IMR-90 (cell line): ENCODE results near the gene ARL10. TPM values are rescaled to one million over a fixed set of nuclear protein-coding genes. Genes with fewer than 3 reads are reported as not detected.

Experiments used
- ATAC-seq: fragments of 200-7000 bp; cut with Tn5 transposase; 2 replicates; pipeline ENCODE4 v1.9.1; 2020; ENCODE audit warnings: low read depth, mild to moderate bottlenecking, moderate library complexity
- BruUV-seq: library from RNA; stranded (reverse); fragments of 400-500 nt; replicated peaks from 2 replicates; lab custom pipeline; 2021; lab: Mats Ljungman, UMichigan
- CTCF ChIA-PET: fragments of 300-600 bp; formaldehyde crosslinking; extraction: SDS; loops from one replicate; lab custom pipeline; 2021; ENCODE audit warnings: antibody characterized with exemption; lab: Yijun Ruan, JAX
- POLR2A ChIA-PET: fragments of 300-600 bp; sonication (Branson Sonifier 250); formaldehyde crosslinking; loops from one replicate; lab custom pipeline; 2022; ENCODE audit warnings: antibody characterized with exemption; ENCODE audit not compliant: unreplicated experiment; lab: Charles Lee
- DNase-seq: peaks from one replicate; pipeline ENCODE4 v3.0.0; 2013
- H2AFZ ChIP-seq: replicated peaks from 2 replicates; pipeline ENCODE3; 2013; ENCODE audit warnings: low read length, mild to moderate bottlenecking; ENCODE audit not compliant: poor library complexity
- H2AK5ac ChIP-seq: 2 replicates; pipeline ENCODE4 v1.6.1; 2013; ENCODE audit warnings: low read depth, low read length, inconsistent platforms
- H2AK9ac ChIP-seq: replicated peaks from 2 replicates; pipeline ENCODE3; 2013; ENCODE audit warnings: mild to moderate bottlenecking, low read depth, low read length, moderate library complexity; ENCODE audit not compliant: poor library complexity
- H2BK120ac ChIP-seq: 2 replicates; pipeline ENCODE4 v1.6.1; 2013; ENCODE audit warnings: low read depth, low read length, inconsistent platforms
- H2BK15ac ChIP-seq: 3 replicates; pipeline ENCODE4 v1.6.1; 2013; ENCODE audit warnings: low read depth, low read length, inconsistent platforms
- H2BK20ac ChIP-seq: 2 replicates; pipeline ENCODE4 v1.6.1; 2013; ENCODE audit warnings: low read depth, mild to moderate bottlenecking, inconsistent platforms, low read length, moderate library complexity
- H2BK5ac ChIP-seq: 2 replicates; pipeline ENCODE4 v1.6.1; 2013; ENCODE audit warnings: mild to moderate bottlenecking, low read depth, low read length, inconsistent platforms; ENCODE audit not compliant: poor library complexity, severe bottlenecking
- H3K14ac ChIP-seq: replicated peaks from 2 replicates; pipeline ENCODE4 v1.6.1; 2013; ENCODE audit warnings: low read depth, low read length, inconsistent platforms
- H3K18ac ChIP-seq: 2 replicates; pipeline ENCODE4 v1.6.1; 2013; ENCODE audit warnings: low read depth, low read length, control low read depth
- H3K23ac ChIP-seq: 2 replicates; pipeline ENCODE4 v1.6.1; 2013; ENCODE audit warnings: low read depth, low read length, inconsistent platforms
- H3K27ac ChIP-seq: 2 replicates; pipeline ENCODE4 v1.5.1; 2013; ENCODE audit warnings: mild to moderate bottlenecking, control low read depth, low read length; ENCODE audit not compliant: insufficient read depth
- H3K27me3 ChIP-seq: 2 replicates; pipeline ENCODE4 v1.6.1; 2013; ENCODE audit warnings: low read length; ENCODE audit not compliant: control insufficient read depth, insufficient read depth
- H3K36me3 ChIP-seq: 2 replicates; pipeline ENCODE4 v1.6.1; 2013; ENCODE audit warnings: low read length, mixed read lengths; ENCODE audit not compliant: control insufficient read depth, insufficient read depth
- H3K4ac ChIP-seq: 2 replicates; pipeline ENCODE4 v1.6.1; 2013; ENCODE audit warnings: low read depth, low read length, inconsistent platforms
- H3K4me1 ChIP-seq: 2 replicates; pipeline ENCODE4 v1.6.1; 2013; ENCODE audit warnings: low read length, mixed read lengths; ENCODE audit not compliant: control insufficient read depth, insufficient read depth
- H3K4me2 ChIP-seq: 2 replicates; pipeline ENCODE4 v1.6.1; 2013; ENCODE audit warnings: low read depth, mild to moderate bottlenecking, control low read depth, low read length, moderate library complexity
- H3K4me3 ChIP-seq: 2 replicates; pipeline ENCODE4 v1.5.1; 2013; ENCODE audit warnings: low read depth, mild to moderate bottlenecking, control low read depth, low read length, moderate library complexity; ENCODE audit not compliant: insufficient read depth
- H3K56ac ChIP-seq: 2 replicates; pipeline ENCODE4 v1.6.1; 2013; ENCODE audit warnings: low read length, inconsistent platforms; ENCODE audit not compliant: insufficient read depth; ENCODE audit errors: extremely low read depth
- H3K79me1 ChIP-seq, 2 experiments: 2 replicates each; pipeline ENCODE4 v1.6.1; 2013; ENCODE audit warnings: low read length in 2 of 2, inconsistent platforms in 1 of 2, low read depth in 1 of 2
- H3K9ac ChIP-seq: 2 replicates; pipeline ENCODE4 v1.6.1; 2013; ENCODE audit warnings: low read depth, low read length, control low read depth
- H3K9me1 ChIP-seq: 2 replicates; pipeline ENCODE4 v1.6.1; 2013; ENCODE audit warnings: low read length, inconsistent platforms; ENCODE audit not compliant: insufficient read depth
- H3K9me3 ChIP-seq: 2 replicates; pipeline ENCODE4 v1.6.1; 2013; ENCODE audit warnings: low read length; ENCODE audit not compliant: control insufficient read depth, insufficient read depth
- H4K20me1 ChIP-seq: 2 replicates; pipeline ENCODE4 v1.6.1; 2013; ENCODE audit warnings: low read length, inconsistent platforms; ENCODE audit not compliant: insufficient read depth
- H4K5ac ChIP-seq: 2 replicates; pipeline ENCODE4 v1.6.1; 2013; ENCODE audit warnings: mild to moderate bottlenecking, low read depth, low read length, control low read depth
- H4K8ac ChIP-seq, 2 experiments: 2 replicates each; pipeline ENCODE4 v1.6.1; 2013; ENCODE audit warnings: low read depth in 2 of 2, low read length in 2 of 2, control low read depth in 1 of 2, inconsistent platforms in 1 of 2
- H4K91ac ChIP-seq: 2 replicates; pipeline ENCODE4 v1.6.1; 2013; ENCODE audit warnings: low read depth, low read length, inconsistent platforms; ENCODE audit not compliant: insufficient read depth
- BHLHE40 ChIP-seq: fragments of 150-350 bp; IDR thresholded peaks from 2 replicates; pipeline ENCODE4 v1.6.1; 2016; ENCODE audit warnings: mild to moderate bottlenecking, low read depth, low read length
- CEBPB ChIP-seq: IDR thresholded peaks from 2 replicates; pipeline ENCODE4 v1.6.1; 2012; ENCODE audit warnings: low read depth, low read length, improper control_type of control experiment
- CHD1 ChIP-seq: IDR thresholded peaks from 2 replicates; pipeline ENCODE4 v1.6.1; 2012; ENCODE audit warnings: low read depth, low read length, improper control_type of control experiment
- CTCF ChIP-seq: conservative IDR thresholded peaks from 2 replicates; pipeline ENCODE4 v1.5.1; 2012; ENCODE audit warnings: mild to moderate bottlenecking, low read depth, low read length, improper control_type of control experiment
- FOS ChIP-seq: fragments of 150-350 bp; IDR thresholded peaks from 2 replicates; pipeline ENCODE4 v1.6.1; 2016; ENCODE audit warnings: low read depth, low read length
- MAFK ChIP-seq: IDR thresholded peaks from 2 replicates; pipeline ENCODE4 v1.6.1; 2012; ENCODE audit warnings: low read depth, low read length, improper control_type of control experiment
- NFE2L2 ChIP-seq: fragments of 150-350 bp; IDR thresholded peaks from 2 replicates; pipeline ENCODE4 v1.6.1; 2016; ENCODE audit warnings: low read depth, mild to moderate bottlenecking, low read length
- POLR2A ChIP-seq: IDR thresholded peaks from 2 replicates; pipeline ENCODE4 v1.6.1; 2012; ENCODE audit warnings: mild to moderate bottlenecking, low read depth, low read length
- RCOR1 ChIP-seq: IDR thresholded peaks from 2 replicates; pipeline ENCODE4 v1.6.1; 2012; ENCODE audit warnings: mild to moderate bottlenecking, low read length, improper control_type of control experiment; ENCODE audit not compliant: insufficient replicate concordance
- RFX5 ChIP-seq: IDR thresholded peaks from 2 replicates; pipeline ENCODE4 v1.8.0; 2012; ENCODE audit warnings: low read depth, mild to moderate bottlenecking, low read length, moderate library complexity
- SMC3 ChIP-seq: fragments of 150-350 bp; IDR thresholded peaks from 2 replicates; pipeline ENCODE4 v1.6.1; 2016; ENCODE audit warnings: low read depth, mild to moderate bottlenecking, antibody characterized with exemption, low read length, moderate library complexity
- WGBS, 2 experiments: methylation state at CpG; one replicate each; pipeline versions ENCODE4 v1.1.5 to v1.1.7; 2013; ENCODE audit warnings: missing lambda C conversion rate in 2 of 2; ENCODE audit not compliant: insufficient read length in 1 of 2; ENCODE audit errors: extremely low coverage in 2 of 2; 5-methylcytosine and 5-hydroxymethylcytosine counted together
- dilution Hi-C: fragments of 300-500 bp; cut with HindIII; formaldehyde crosslinking; loops from one replicate; pipeline ENCODE4 v1.14.3; 2018; ENCODE audit warnings: low sequenced_read_pairs; ENCODE audit not compliant: unreplicated experiment
- in situ Hi-C: fragments of 300-500 bp; cut with MboI; formaldehyde crosslinking; loops from 3 replicates; pipeline ENCODE4 v1.14.3; 2019; ENCODE audit warnings: low sequenced_read_pairs, inconsistent platforms, mixed read lengths
- intact Hi-C: fragments of 100-400 bp; cut with micrococcal nuclease; formaldehyde crosslinking; loops from 2 replicates; pipeline ENCODE4 v1.10.0; 2022
- polyA plus RNA-seq, 3 experiments: library from polyadenylated mRNA; depleted of rRNA; stranded (reverse); fragments of >200 nt; gene quantifications; 2 replicates each; pipeline ENCODE4 v1.2.3, GENCODE V29; 2012; ENCODE audit warnings: low replicate concordance in 1 of 3
- total RNA-seq: library from RNA; depleted of rRNA; stranded (reverse); fragments of >200 nt; gene quantifications from 2 replicates; pipeline ENCODE4 v1.2.3, GENCODE V29; 2012

Gene ARL10
- total and polyA plus RNA-seq, 2 of the 4 experiments (the other 2 are of a cell fraction): 3.6 to 6.0 TPM

GRCh38 chr5:176425791-176426190 is 60.5 kb downstream of the ARL10 start:
- no TSS peak for BruUV-seq
- CTCF ChIA-PET: no interaction called here

More at GRCh38 chr5:176425791-176426190, 60.5 kb downstream of the ARL10 start:
- Histone ChIP-seq H3K14ac (no peak overlapping the region), H4K5ac (no peak overlapping the region), H3K4me2 (no peak overlapping the region), H3K36me3 (no peaks in the 10 kb centered on the region), H3K9ac (no peak overlapping the region), H2AFZ (no peak overlapping the region), H3K4me1 (no peaks in the 10 kb centered on the region), H3K23ac (no peak overlapping the region), H3K79me1 (no peaks in the 10 kb centered on the region), H4K8ac (no peak overlapping the region), H3K9me3 (peaks cover 2% of the 10 kb centered on the region; the same call in 1 of the 2 replicates), H3K56ac (no peak overlapping the region), H3K27me3 (peaks cover under 1% of the 10 kb centered on the region; the same call in 1 of the 2 replicates), H2BK120ac (no peak overlapping the region), H3K4me3 (no peak overlapping the region), H2AK5ac (no peak overlapping the region), H3K4ac (no peak overlapping the region), H2BK15ac (no peak overlapping the region), H3K18ac (no peak overlapping the region), H3K9me1 (no peaks in the 10 kb centered on the region), H4K20me1 (no peaks in the 10 kb centered on the region), H2BK5ac (no peak overlapping the region), H2BK20ac (no peak overlapping the region), H4K91ac (no peak overlapping the region), H3K27ac (no peak overlapping the region), H2AK9ac (no peak overlapping the region)
- ATAC-seq: no peak
- POLR2A ChIA-PET: no interaction called here
- DNase-seq: no peak
- intact Hi-C loops: no loop called here
- WGBS, 2 experiments: no CpG with 5 or more reads among the region's 1 CpG
- TF ChIP-seq NFE2L2 (no peak), POLR2A (no peak), SMC3 (no peak), CHD1 (no peak), MAFK (no peak), RCOR1 (no peak), FOS (no peak), CTCF (no peak), BHLHE40 (no peak), RFX5 (no peak), CEBPB (no peak)
- dilution Hi-C loops: no loop called here
- in situ Hi-C loops: no loop called here
